Osteoblast (primary cell): ENCODE measurements around the gene ABLIM1. TPM values are rescaled to one million over a fixed set of nuclear protein-coding genes. Genes with fewer than 3 reads are reported as not detected.

ENCODE experiments used
- DNase-seq: peaks from one replicate; pipeline ENCODE4 v3.0.0; 2011; ENCODE audit warnings: low spot score, mixed read lengths; ENCODE audit not compliant: insufficient read length; ENCODE audit errors: missing footprints
- H2AFZ ChIP-seq: 2 replicates; pipeline ENCODE4 v1.6.0; 2011; ENCODE audit warnings: mild to moderate bottlenecking, low read length
- H3K27ac ChIP-seq: 2 replicates; pipeline ENCODE4 v1.5.1; 2011; ENCODE audit warnings: mild to moderate bottlenecking, low read depth, low read length, moderate library complexity
- H3K27me3 ChIP-seq: 2 replicates; pipeline ENCODE4 v1.6.0; 2012; ENCODE audit warnings: mild to moderate bottlenecking, control low read depth, inconsistent platforms, low read length, moderate library complexity; ENCODE audit not compliant: insufficient read depth
- H3K36me3 ChIP-seq: 2 replicates; pipeline ENCODE4 v1.5.1; 2011; ENCODE audit warnings: mild to moderate bottlenecking, low read length, control low read depth, moderate library complexity; ENCODE audit not compliant: insufficient read depth
- H3K4me1 ChIP-seq: 2 replicates; pipeline ENCODE4 v1.5.1; 2011; ENCODE audit warnings: mild to moderate bottlenecking, low read length, control low read depth, moderate library complexity; ENCODE audit not compliant: insufficient read depth
- H3K4me2 ChIP-seq: 2 replicates; pipeline ENCODE4 v1.6.0; 2011; ENCODE audit warnings: mild to moderate bottlenecking, low read length; ENCODE audit not compliant: insufficient read depth
- H3K4me3 ChIP-seq: fragments of 200-600 bp; sonication (generic); 3 replicates; pipeline ENCODE4 v1.5.1; 2012; ENCODE audit warnings: mild to moderate bottlenecking, low read length, inconsistent platforms; ENCODE audit not compliant: insufficient read depth
- H3K79me2 ChIP-seq: 2 replicates; pipeline ENCODE4 v1.6.0; 2012; ENCODE audit warnings: mild to moderate bottlenecking, low read length, control low read depth, inconsistent platforms; ENCODE audit not compliant: insufficient read depth
- H3K9me3 ChIP-seq: 2 replicates; pipeline ENCODE4 v1.5.1; 2011; ENCODE audit warnings: low read depth, low read length, control low read depth
- H4K20me1 ChIP-seq: 2 replicates; pipeline ENCODE4 v1.6.0; 2012; ENCODE audit warnings: mild to moderate bottlenecking, low read length, control low read depth; ENCODE audit not compliant: insufficient read depth
- CTCF ChIP-seq: IDR thresholded peaks from 2 replicates; pipeline ENCODE4 v1.5.1; 2011; ENCODE audit warnings: mild to moderate bottlenecking, low read depth, low read length, moderate library complexity; ENCODE audit errors: extremely low read depth
- total RNA-seq: library from RNA; depleted of rRNA; stranded (reverse); fragments of >200 nt; gene quantifications from 2 replicates; pipeline ENCODE4 v1.2.3, GENCODE V29; 2012

Gene ABLIM1
- total RNA-seq, 1 donor: 11.2 TPM

GRCh38 chr10:114402233-114402632 lies 255.8 kb downstream of the ABLIM1 start:
- no peak for TF ChIP-seq CTCF
- Histone ChIP-seq H3K27ac (no peak overlapping the region), H3K4me1 (no peaks in the 10 kb centered on the region), H3K9me3 (no peaks in the 10 kb centered on the region), H3K4me3 (no peak overlapping the region), H4K20me1 (no peaks in the 10 kb centered on the region), H3K79me2 (no peaks in the 10 kb centered on the region), H3K27me3 (peaks cover 42% of the 10 kb centered on the region), H3K36me3 (no peaks in the 10 kb centered on the region), H3K4me2 (no peak overlapping the region), H2AFZ (no peak overlapping the region)
- DNase-seq: no peak

- TF ChIP-seq CTCF: no peak
- H3K4me3 ChIP-seq: no peak overlapping the region
- no peak overlapping the region for H3K27ac ChIP-seq
- H3K27me3 ChIP-seq: peaks cover 47% of the 10 kb centered on the region
- no peaks in the 10 kb centered on the region for H4K20me1 ChIP-seq
- no peak for DNase-seq
- no peak overlapping the region for H3K4me2 ChIP-seq
- H2AFZ ChIP-seq: no peak overlapping the region
- no peaks in the 10 kb centered on the region for H3K9me3 ChIP-seq
- no peaks in the 10 kb centered on the region for H3K36me3 ChIP-seq
- no peaks in the 10 kb centered on the region for H3K79me2 ChIP-seq
- no peaks in the 10 kb centered on the region for H3K4me1 ChIP-seq
Observed at GRCh38 chr10:114401195-114401791, 256.8 kb downstream of the ABLIM1 start.

GRCh38 chr10:114400091-114400490 lies 258.0 kb downstream of the ABLIM1 start:
- no peaks in the 10 kb centered on the region for H3K79me2 ChIP-seq
- no peaks in the 10 kb centered on the region for H4K20me1 ChIP-seq
- H3K4me3 ChIP-seq: no peak overlapping the region
- no peak for TF ChIP-seq CTCF
- H3K4me1 ChIP-seq: no peaks in the 10 kb centered on the region
- peaks cover 45% of the 10 kb centered on the region for H3K27me3 ChIP-seq
- no peak overlapping the region for H3K27ac ChIP-seq
- no peak for DNase-seq
- H3K36me3 ChIP-seq: no peaks in the 10 kb centered on the region
- no peak overlapping the region for H3K4me2 ChIP-seq
- H2AFZ ChIP-seq: no peak overlapping the region
- H3K9me3 ChIP-seq: no peaks in the 10 kb centered on the region

- no peak overlapping the region for H3K4me3 ChIP-seq
- no peak overlapping the region for H3K4me2 ChIP-seq
Observed at GRCh38 chr10:114399576-114399975, 258.5 kb downstream of the ABLIM1 start.

More at GRCh38 chr10:114399576-114399975, 258.5 kb downstream of the ABLIM1 start:
- no peaks in the 10 kb centered on the region for H3K79me2 ChIP-seq
- H3K27ac ChIP-seq: no peak overlapping the region
- H3K4me1 ChIP-seq: no peaks in the 10 kb centered on the region
- no peak for DNase-seq
- H3K9me3 ChIP-seq: no peaks in the 10 kb centered on the region
- peaks cover 39% of the 10 kb centered on the region for H3K27me3 ChIP-seq
- H4K20me1 ChIP-seq: no peaks in the 10 kb centered on the region
- no peak overlapping the region for H2AFZ ChIP-seq
- no peaks in the 10 kb centered on the region for H3K36me3 ChIP-seq
- TF ChIP-seq CTCF: no peak
